ENCODE data around the gene TCERG1L. TPM values are rescaled to one million over a fixed set of nuclear protein-coding genes. Genes with fewer than 3 reads are reported as not detected.

The TCERG1L gene
- polyA plus RNA-seq, 1 donor from 2014 or later = 0.53 TPM

- TF ChIP-seq POLR2AphosphoS5 (IDR thresholded peaks at IDR 0.05) (no peak), EP300 (conservative IDR thresholded peaks at IDR 0.05; ENCODE audit: poor library complexity, severe bottlenecking) (no peak), RAD21 (conservative IDR thresholded peaks at IDR 0.05) (no peak), CTCF (IDR thresholded peaks at IDR 0.05; ENCODE audit: poor library complexity, severe bottlenecking) (no peak), MXI1 (conservative IDR thresholded peaks at IDR 0.05; ENCODE audit: poor library complexity, severe bottlenecking) (no peak), SMC3 (conservative IDR thresholded peaks at IDR 0.05; ENCODE audit: poor library complexity) (no peak), EZH2 (IDR thresholded peaks at IDR 0.05; ENCODE audit: borderline replicate concordance, insufficient read depth, low read length, poor library complexity, severe bottlenecking) (no peak), REST (IDR thresholded peaks at IDR 0.05; ENCODE audit: borderline replicate concordance) (no peak)
- no peak overlapping the region for H2AFZ ChIP-seq (ENCODE audit: low read depth, low read length)
- H3K9ac ChIP-seq (ENCODE audit: low read length) = no peak overlapping the region
- no peak overlapping the region for H3K4me2 ChIP-seq (ENCODE audit: low read length)
- H3K79me2 ChIP-seq (replicated peaks; ENCODE audit: insufficient read depth, low read length) = no peaks in the 10 kb centered on the region
- H4K20me1 ChIP-seq (ENCODE audit: insufficient read depth) = no peaks in the 10 kb centered on the region
- no peak overlapping the region for H3K4me3 ChIP-seq (ENCODE audit: low read length)
- H3K27me3 ChIP-seq (ENCODE audit: insufficient read depth, low read depth, low read length) = no peaks in the 10 kb centered on the region
- H3K36me3 ChIP-seq (ENCODE audit: insufficient read depth, low read length) = no peaks in the 10 kb centered on the region
- H3K27ac ChIP-seq (ENCODE audit: low read length) = no peak overlapping the region
- H3F3A ChIP-seq (ENCODE audit: insufficient read depth, low read length, poor library complexity, severe bottlenecking) = no peaks in the 10 kb centered on the region
- H3K9me2 ChIP-seq (ENCODE audit: insufficient read depth, low read length) = no peaks in the 10 kb centered on the region
- H3K9me3 ChIP-seq (ENCODE audit: low read length) = no peaks in the 10 kb centered on the region
Observed at GRCh38 chr10:131059881-131060280, 251.6 kb downstream of the TCERG1L start.

- no peaks in the 10 kb centered on the region for H3F3A ChIP-seq (ENCODE audit: insufficient read depth, low read length, poor library complexity, severe bottlenecking)
- no peak overlapping the region for H3K4me2 ChIP-seq (ENCODE audit: low read length)
- H3K27me3 ChIP-seq (ENCODE audit: insufficient read depth, low read depth, low read length) = no peaks in the 10 kb centered on the region
- no peaks in the 10 kb centered on the region for H3K79me2 ChIP-seq (replicated peaks; ENCODE audit: insufficient read depth, low read length)
- H3K9ac ChIP-seq (ENCODE audit: low read length) = no peak overlapping the region
- no peak overlapping the region for H2AFZ ChIP-seq (ENCODE audit: low read depth, low read length)
- no peaks in the 10 kb centered on the region for H4K20me1 ChIP-seq (ENCODE audit: insufficient read depth)
- TF ChIP-seq EP300 (conservative IDR thresholded peaks at IDR 0.05; ENCODE audit: poor library complexity, severe bottlenecking) = no peak
- TF ChIP-seq MXI1 (conservative IDR thresholded peaks at IDR 0.05; ENCODE audit: poor library complexity, severe bottlenecking) = no peak
- TF ChIP-seq REST (IDR thresholded peaks at IDR 0.05; ENCODE audit: borderline replicate concordance) = no peak
- no peak for TF ChIP-seq RAD21 (conservative IDR thresholded peaks at IDR 0.05)
- TF ChIP-seq CTCF (IDR thresholded peaks at IDR 0.05; ENCODE audit: poor library complexity, severe bottlenecking) = no peak
- H3K9me3 ChIP-seq (ENCODE audit: low read length) = no peaks in the 10 kb centered on the region
- no peaks in the 10 kb centered on the region for H3K9me2 ChIP-seq (ENCODE audit: insufficient read depth, low read length)
- no peak overlapping the region for H3K27ac ChIP-seq (ENCODE audit: low read length)
- H3K4me3 ChIP-seq (ENCODE audit: low read length) = no peak overlapping the region
- H3K36me3 ChIP-seq (ENCODE audit: insufficient read depth, low read length) = no peaks in the 10 kb centered on the region
Observed at GRCh38 chr10:131058799-131059198, 252.7 kb downstream of the TCERG1L start.
